Measurements from ENCODE around the gene SCFD2. TPM values are rescaled to one million over a fixed set of nuclear protein-coding genes. Genes with fewer than 3 reads are reported as not detected.

SCFD2 gene
- total and polyA plus RNA-seq, 10 of the 15 experiments (the other 5 are each of a cell fraction or from before 2014, with no cell fraction given) = 4.8 to 37.6 (median 24.9) TPM

- SMC1A ChIA-PET (ENCODE audit: uncharacterized antibody, unreplicated experiment) = interaction anchor here (0.7 to 2.1 kb wide), 7 partner anchors 295 to 1039 kb away, joined by 3 to 6 read pairs (median 3); no protein-coding TSS in a partner anchor
- ATAC-seq = no peak
These were observed 171.1 kb downstream of the SCFD2 start for GRCh38 chr4:53194727-53195126.

More at GRCh38 chr4:53194727-53195126, 171.1 kb downstream of the SCFD2 start:
- ChIA-PET CTCF (interaction anchor here (1.0 to 4.3 kb wide), 7 partner anchors 10 to 1042 kb away, joined by 4 to 16 read pairs (median 9); no protein-coding TSS in a partner anchor), RAD21 (ENCODE audit: unreplicated experiment) (interaction anchor here (1.2 to 3.6 kb wide), 2 partner anchors 459 to 610 kb away, joined by 5 to 12 read pairs; no protein-coding TSS in a partner anchor), POLR2A (no interaction called here)
- intact Hi-C loops (cut with micrococcal nuclease; ENCODE audit: unreplicated experiment) = loop anchor here (5.0 to 10.0 kb wide), 3 partner anchors 183 to 263 kb away; partner anchors contain the start of gene FIP1L1
- no peaks in the 10 kb centered on the region for H4K20me1 ChIP-seq (ENCODE audit: control insufficient read depth, insufficient read depth)
- no peaks in the 10 kb centered on the region for H3K79me2 ChIP-seq (ENCODE audit: control insufficient read depth, insufficient read depth, low read length)
- H2AFZ ChIP-seq (ENCODE audit: control insufficient read depth, low read depth, low read length) = no peak overlapping the region
- TF ChIP-seq YBX1 (IDR thresholded peaks at IDR 0.05) (no peak), BCLAF1 (IDR thresholded peaks at IDR 0.05) (no peak), TCF7 (IDR thresholded peaks at IDR 0.05; ENCODE audit: borderline replicate concordance) (no peak), FOXK2 (IDR thresholded peaks at IDR 0.05) (no peak), CUX1 (IDR thresholded peaks at IDR 0.05; ENCODE audit: insufficient replicate concordance, low read depth, low read length) (no peak), RB1 (IDR thresholded peaks at IDR 0.05; ENCODE audit: borderline replicate concordance) (no peak), NR2C1 (IDR thresholded peaks at IDR 0.05) (no peak), TCF3 (IDR thresholded peaks at IDR 0.05; ENCODE audit: borderline replicate concordance, insufficient read depth, low read depth, low read length) (no peak), USF1 (IDR thresholded peaks at IDR 0.05; ENCODE audit: borderline replicate concordance, extremely low read length, insufficient read depth, low read depth, low read length) (no peak)
- TF ChIP-seq, protein P1, sequence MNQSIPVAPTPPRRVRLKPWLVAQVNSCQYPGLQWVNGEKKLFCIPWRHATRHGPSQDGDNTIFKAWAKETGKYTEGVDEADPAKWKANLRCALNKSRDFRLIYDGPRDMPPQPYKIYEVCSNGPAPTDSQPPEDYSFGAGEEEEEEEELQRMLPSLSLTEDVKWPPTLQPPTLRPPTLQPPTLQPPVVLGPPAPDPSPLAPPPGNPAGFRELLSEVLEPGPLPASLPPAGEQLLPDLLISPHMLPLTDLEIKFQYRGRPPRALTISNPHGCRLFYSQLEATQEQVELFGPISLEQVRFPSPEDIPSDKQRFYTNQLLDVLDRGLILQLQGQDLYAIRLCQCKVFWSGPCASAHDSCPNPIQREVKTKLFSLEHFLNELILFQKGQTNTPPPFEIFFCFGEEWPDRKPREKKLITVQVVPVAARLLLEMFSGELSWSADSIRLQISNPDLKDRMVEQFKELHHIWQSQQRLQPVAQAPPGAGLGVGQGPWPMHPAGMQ (IDR thresholded peaks at IDR 0.05; ENCODE audit: borderline replicate concordance) = no peak
- no peak overlapping the region for H3K9ac ChIP-seq (ENCODE audit: control insufficient read depth, insufficient read depth, low read length)
- over 99% methylated on average over 5 of the region's 5 CpGs for WGBS (ENCODE audit: insufficient coverage, insufficient replicate concordance, low lambda C conversion rate, missing lambda C conversion rate)
- no peak overlapping the region for H3K27ac ChIP-seq (ENCODE audit: control insufficient read depth, insufficient read depth)
- DNase-seq (ENCODE audit: low read depth, low spot score) = no peak
- no peak overlapping the region for H3K4me3 ChIP-seq
- no peak overlapping the region for H3K4me2 ChIP-seq (ENCODE audit: control insufficient read depth, insufficient read depth)
- H3K36me3 ChIP-seq (ENCODE audit: control insufficient read depth in 2 of 2, insufficient read depth in 2 of 2, low read length in 1 of 2) = no peaks in the 10 kb centered on the region
- BruUV-seq (replicated peaks) = no TSS peak
- H3K4me1 ChIP-seq (ENCODE audit: control insufficient read depth, insufficient read depth, low read length) = no peaks in the 10 kb centered on the region
- no peak for FAIRE-seq
- H3K9me3 ChIP-seq (replicated peaks; ENCODE audit: control insufficient read depth, insufficient read depth, low read length) = no peaks in the 10 kb centered on the region
- in situ Hi-C loops (cut with MboI) = loop anchor here (5.0 to 10.0 kb wide), 3 partner anchors 613 to 1033 kb away; partner anchors contain the start of gene PDGFRA
- H3K27me3 ChIP-seq (replicated peaks in 1 of 2; ENCODE audit: control insufficient read depth in 2 of 2, insufficient read depth in 2 of 2, low read length in 1 of 2) = no peaks in the 10 kb centered on the region
